Endothelial cell (in vitro differentiated cells): ENCODE data around the gene PHB1. TPM values are rescaled to one million over a fixed set of nuclear protein-coding genes. Genes with fewer than 3 reads are reported as not detected.

Source experiments
- DNase-seq: peaks from one replicate; pipeline ENCODE4 v3.0.0; 2021; ENCODE audit warnings: low spot score
- H3K27ac Mint-ChIP-seq: one replicate; pipeline ENCODE4 v1.8.0; 2021; ENCODE audit warnings: mixed read lengths, inconsistent platforms; ENCODE audit not compliant: unreplicated experiment
- H3K27me3 Mint-ChIP-seq: one replicate; pipeline ENCODE4 v1.8.0; 2021; ENCODE audit warnings: mild to moderate bottlenecking, moderate library complexity, mixed read lengths, inconsistent platforms; ENCODE audit not compliant: unreplicated experiment
- H3K36me3 Mint-ChIP-seq: one replicate; pipeline ENCODE4 v1.8.0; 2021; ENCODE audit warnings: mild to moderate bottlenecking, low read depth, mixed read lengths, inconsistent platforms; ENCODE audit not compliant: unreplicated experiment
- H3K4me1 Mint-ChIP-seq: one replicate; pipeline ENCODE4 v1.8.0; 2021; ENCODE audit warnings: mild to moderate bottlenecking, mixed read lengths, inconsistent platforms; ENCODE audit not compliant: unreplicated experiment
- H3K4me3 Mint-ChIP-seq: one replicate; pipeline ENCODE4 v1.8.0; 2021; ENCODE audit warnings: mild to moderate bottlenecking, mixed read lengths, inconsistent platforms; ENCODE audit not compliant: unreplicated experiment
- H3K9me3 Mint-ChIP-seq: one replicate; pipeline ENCODE4 v1.8.0; 2021; ENCODE audit warnings: mixed read lengths, inconsistent platforms; ENCODE audit not compliant: unreplicated experiment
- total RNA-seq: library from RNA; stranded (reverse); fragmentation: NEBNext Ultra II Directional; extraction: Animal tissue kit (Norgen Biotek cat#: 25700); gene quantifications from one replicate; pipeline ENCODE4 v1.2.1, GENCODE V29; 2021; ENCODE audit not compliant: unreplicated experiment
- TF ChIP-seq, protein P1 (sequence below): fragments of 200-600 bp; sonication (generic); IDR thresholded peaks from one replicate; pipeline ENCODE4 v1.5.0; 2021; ENCODE audit warnings: antibody characterized with exemption; ENCODE audit not compliant: unreplicated experiment

The PHB1 gene
- total RNA-seq, 1 donor from 2014 or later = 181 TPM

DNA sequence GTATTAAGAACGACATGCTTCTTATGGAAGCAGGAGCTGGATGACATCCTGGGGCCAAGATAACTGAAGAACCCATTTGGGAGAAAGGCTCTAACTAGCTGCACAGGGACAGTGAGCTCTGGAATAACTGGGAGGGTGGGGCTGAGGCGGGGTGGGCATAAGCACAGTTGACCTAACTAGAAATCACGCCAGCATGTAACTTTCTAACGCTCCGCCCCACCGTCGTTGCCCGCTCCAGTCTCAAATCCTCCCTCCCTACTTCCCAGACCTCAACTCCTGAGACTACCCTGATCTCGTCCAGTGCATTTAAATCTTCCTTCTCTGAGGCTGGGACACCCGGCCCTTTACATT is 436 bp downstream of the PHB1 start:
- H3K27ac Mint-ChIP-seq = peak overlapping the region; percentile 28
- TF ChIP-seq, protein P1, sequence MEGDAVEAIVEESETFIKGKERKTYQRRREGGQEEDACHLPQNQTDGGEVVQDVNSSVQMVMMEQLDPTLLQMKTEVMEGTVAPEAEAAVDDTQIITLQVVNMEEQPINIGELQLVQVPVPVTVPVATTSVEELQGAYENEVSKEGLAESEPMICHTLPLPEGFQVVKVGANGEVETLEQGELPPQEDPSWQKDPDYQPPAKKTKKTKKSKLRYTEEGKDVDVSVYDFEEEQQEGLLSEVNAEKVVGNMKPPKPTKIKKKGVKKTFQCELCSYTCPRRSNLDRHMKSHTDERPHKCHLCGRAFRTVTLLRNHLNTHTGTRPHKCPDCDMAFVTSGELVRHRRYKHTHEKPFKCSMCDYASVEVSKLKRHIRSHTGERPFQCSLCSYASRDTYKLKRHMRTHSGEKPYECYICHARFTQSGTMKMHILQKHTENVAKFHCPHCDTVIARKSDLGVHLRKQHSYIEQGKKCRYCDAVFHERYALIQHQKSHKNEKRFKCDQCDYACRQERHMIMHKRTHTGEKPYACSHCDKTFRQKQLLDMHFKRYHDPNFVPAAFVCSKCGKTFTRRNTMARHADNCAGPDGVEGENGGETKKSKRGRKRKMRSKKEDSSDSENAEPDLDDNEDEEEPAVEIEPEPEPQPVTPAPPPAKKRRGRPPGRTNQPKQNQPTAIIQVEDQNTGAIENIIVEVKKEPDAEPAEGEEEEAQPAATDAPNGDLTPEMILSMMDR = no peak
- H3K4me1 Mint-ChIP-seq = peaks cover 9% of the 10 kb centered on the region

DNA sequence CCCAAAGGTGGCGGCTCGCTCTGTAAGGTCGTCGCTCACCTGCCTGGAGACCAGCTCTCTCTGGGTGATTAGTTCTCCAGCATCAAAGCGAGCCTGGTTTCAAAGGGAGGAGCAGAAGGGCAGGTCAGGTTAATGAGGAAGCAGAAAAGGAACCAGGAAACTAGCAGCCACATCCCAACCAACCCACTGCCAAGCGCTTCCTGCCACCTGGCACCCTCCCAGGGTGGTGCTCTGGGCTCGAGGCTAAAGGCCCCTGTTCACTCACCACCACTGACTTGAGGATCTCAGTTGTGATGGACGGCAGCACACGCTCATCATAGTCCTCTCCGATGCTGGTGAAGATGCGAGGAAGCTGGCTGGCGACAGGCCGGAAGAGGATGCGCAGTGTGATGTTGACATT is 5.6 kb downstream of the PHB1 start:
- Mint-ChIP-seq H3K27ac (no peak overlapping the region), H3K27me3 (peaks cover 2% of the 10 kb centered on the region), H3K4me3 (no peak overlapping the region), H3K4me1 (peaks cover 4% of the 10 kb centered on the region), H3K36me3 (peaks cover 49% of the 10 kb centered on the region), H3K9me3 (no peaks in the 10 kb centered on the region)
- no peak for DNase-seq
- TF ChIP-seq, protein P1 = no peak

More for the DNA sequence above, 436 bp downstream of the PHB1 start:
- H3K9me3 Mint-ChIP-seq = no peaks in the 10 kb centered on the region
- peaks cover 3% of the 10 kb centered on the region for H3K27me3 Mint-ChIP-seq
- no peak for DNase-seq
- H3K4me3 Mint-ChIP-seq = peak overlapping the region; percentile 99
- H3K36me3 Mint-ChIP-seq = peaks cover 19% of the 10 kb centered on the region

DNA sequence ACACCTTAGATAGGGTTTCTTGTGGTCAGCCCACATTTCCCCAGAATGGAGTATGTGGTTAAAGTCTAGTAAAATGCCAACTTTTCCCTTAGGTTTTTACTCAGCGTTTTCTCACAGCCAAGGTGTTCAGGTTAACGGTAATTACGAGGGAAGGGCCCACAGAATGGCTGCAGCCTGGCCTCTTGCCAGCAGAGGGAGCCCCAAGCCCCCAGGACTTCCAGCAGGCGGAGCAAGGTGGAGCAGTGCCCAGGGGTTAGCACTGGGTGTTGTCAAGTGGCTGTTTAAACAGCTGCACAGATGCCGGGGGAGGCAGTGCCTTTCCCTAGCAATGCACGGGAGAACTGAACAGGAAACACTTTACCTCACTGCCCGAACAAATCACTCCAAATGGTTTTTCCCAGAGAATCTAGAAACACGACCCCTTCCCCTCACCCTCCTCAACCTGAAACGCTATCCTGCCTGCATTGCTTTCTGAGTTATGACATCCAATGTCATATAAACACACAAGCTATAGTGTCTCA is 6.6 kb downstream of the PHB1 start:
- H3K4me3 Mint-ChIP-seq = no peak overlapping the region
- TF ChIP-seq, protein P1 = peak; percentile 89
- peak; percentile 90 for DNase-seq
- no peaks in the 10 kb centered on the region for H3K9me3 Mint-ChIP-seq
- H3K4me1 Mint-ChIP-seq = peaks cover 4% of the 10 kb centered on the region
- peaks cover 54% of the 10 kb centered on the region for H3K36me3 Mint-ChIP-seq
- no peak overlapping the region for H3K27ac Mint-ChIP-seq
- H3K27me3 Mint-ChIP-seq = no peaks in the 10 kb centered on the region

DNA sequence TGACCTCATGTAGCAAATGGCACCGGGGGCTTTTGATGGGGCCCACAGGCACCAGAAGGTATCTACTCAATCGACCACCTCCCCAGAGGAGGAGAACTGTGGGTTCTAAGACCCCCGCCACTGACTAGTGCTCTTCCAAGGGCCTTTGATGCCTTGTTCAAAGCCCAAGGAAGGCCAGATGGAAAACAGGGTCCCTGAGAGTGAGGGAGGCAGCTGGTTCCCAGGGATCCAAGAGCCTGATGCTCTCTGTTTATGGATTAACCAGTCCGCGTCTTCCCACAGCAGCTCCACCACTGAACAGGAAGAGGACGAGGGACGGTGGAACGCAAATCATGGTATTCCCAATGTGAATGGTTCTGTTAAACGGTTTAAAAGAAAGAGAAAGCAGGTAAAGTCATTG is 7.6 kb downstream of the PHB1 start:
- Mint-ChIP-seq H3K36me3 (peaks cover 49% of the 10 kb centered on the region), H3K4me1 (peaks cover 10% of the 10 kb centered on the region), H3K27me3 (no peaks in the 10 kb centered on the region), H3K4me3 (no peak overlapping the region), H3K9me3 (no peaks in the 10 kb centered on the region), H3K27ac (no peak overlapping the region)
- TF ChIP-seq, protein P1 = no peak
- DNase-seq = no peak

DNA sequence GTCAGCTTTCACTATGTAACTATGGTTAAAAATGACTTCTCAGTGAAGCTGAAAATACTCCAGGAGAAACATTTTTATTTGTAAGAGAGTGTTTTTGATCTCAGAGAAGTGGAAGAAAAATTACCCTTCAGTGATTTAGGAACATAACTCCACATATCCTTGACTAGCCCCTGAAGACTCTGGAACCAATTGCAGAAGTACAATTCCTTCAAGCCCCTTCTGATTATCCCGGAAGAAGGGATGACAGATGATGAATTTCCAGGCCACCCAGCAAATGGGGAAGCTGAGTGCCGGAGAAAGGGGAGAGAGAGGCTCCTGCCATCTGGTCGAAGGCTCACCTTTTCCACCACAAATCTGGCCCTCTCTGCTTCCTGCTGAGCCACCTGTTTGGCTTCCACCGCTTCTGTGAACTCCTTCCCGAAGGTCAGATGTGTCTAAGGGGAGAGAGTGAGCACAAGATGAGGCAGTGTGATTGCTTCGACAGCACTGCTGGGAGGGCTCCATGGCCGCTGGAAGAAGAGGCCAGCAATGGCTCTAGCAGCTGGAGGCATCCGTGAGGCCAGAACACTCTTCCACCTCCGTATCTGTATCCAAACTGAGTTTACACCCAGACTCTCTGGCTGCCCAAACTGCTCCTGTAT is 8.1 kb downstream of the PHB1 start:
- H3K4me1 Mint-ChIP-seq = peaks cover 16% of the 10 kb centered on the region
- peak overlapping the region; percentile 12 for H3K4me3 Mint-ChIP-seq
- H3K9me3 Mint-ChIP-seq = no peaks in the 10 kb centered on the region
- H3K36me3 Mint-ChIP-seq = peaks cover 43% of the 10 kb centered on the region
- H3K27me3 Mint-ChIP-seq = no peaks in the 10 kb centered on the region
- no peak overlapping the region for H3K27ac Mint-ChIP-seq
- DNase-seq = no peak
- TF ChIP-seq, protein P1 = no peak
